HEK293 (cell line): Measurements from ENCODE around the gene USP35.

ENCODE experiments used
- CTCF ChIA-PET: fragments of 350-600 bp; formaldehyde crosslinking; extraction: SDS; loops from one replicate; lab custom pipeline; 2021; ENCODE audit warnings: antibody characterized with exemption; lab: Yijun Ruan, JAX
- POLR2A ChIA-PET: fragments of 300-600 bp; formaldehyde crosslinking; extraction: SDS; loops from one replicate; lab custom pipeline; 2020; ENCODE audit warnings: antibody characterized with exemption, inconsistent platforms; lab: Yijun Ruan, JAX
- H3K27ac ChIP-seq: fragments of 200-500 bp; sonication (Bioruptor generic); 2 replicates; pipeline ENCODE4 v1.5.1; 2014; ENCODE audit warnings: low read depth, low read length, control low read depth, inconsistent platforms; ENCODE audit errors: extremely low read depth
- H3K36me3 ChIP-seq, 2 experiments: fragments of 200-500 bp in 1 of 2; sonication (Bioruptor generic) in 1 of 2; 1 replicate in 1 of 2; 2 replicates in 1 of 2; pipeline ENCODE4 v1.5.1; 2014 to 2017; ENCODE audit warnings: inconsistent platforms in 2 of 2, low read length in 2 of 2; ENCODE audit not compliant: control insufficient read depth in 2 of 2, insufficient read depth in 1 of 2
- H3K4me1 ChIP-seq: fragments of 200-500 bp; sonication (Bioruptor generic); 2 replicates; pipeline ENCODE4 v1.5.1; 2014; ENCODE audit warnings: mild to moderate bottlenecking, low read length, inconsistent platforms; ENCODE audit not compliant: control insufficient read depth, insufficient read depth
- H3K4me3 ChIP-seq: 2 replicates; pipeline ENCODE4 v1.5.1; 2011; ENCODE audit warnings: low read depth, mild to moderate bottlenecking, control low read depth, low read length, moderate library complexity
- H3K9me3 ChIP-seq: fragments of 200-500 bp; sonication (Bioruptor generic); 2 replicates; pipeline ENCODE4 v1.5.1; 2014; ENCODE audit warnings: low read depth, low read length, inconsistent platforms; ENCODE audit not compliant: control insufficient read depth, insufficient read depth
- GLIS1 ChIP-seq: fragments of 450-650 bp; formaldehyde crosslinking; IDR thresholded peaks from 2 replicates; pipeline ENCODE4 v1.5.1; 2016; ENCODE audit warnings: missing biosample characterization, missing genetic modification characterization
- MEIS1 ChIP-seq: sonication (generic); formaldehyde crosslinking; IDR thresholded peaks from 2 replicates; pipeline ENCODE4 v1.8.1; 2022; ENCODE audit warnings: missing genetic modification reagents, mild to moderate bottlenecking, borderline replicate concordance
- MZF1 ChIP-seq: fragments of 450-650 bp; formaldehyde crosslinking; IDR thresholded peaks from 2 replicates; pipeline ENCODE4 v1.5.1; 2017; ENCODE audit warnings: missing biosample characterization, missing genetic modification characterization, borderline replicate concordance
- REST ChIP-seq: fragments of 450-650 bp; formaldehyde crosslinking; IDR thresholded peaks from 2 replicates; pipeline ENCODE4 v1.5.1; 2016; ENCODE audit warnings: missing biosample characterization, missing genetic modification characterization
- ZBTB11 ChIP-seq: fragments of 450-650 bp; formaldehyde crosslinking; conservative IDR thresholded peaks from 2 replicates; pipeline ENCODE4 v1.5.1; 2016; ENCODE audit warnings: low read depth, missing biosample characterization, missing genetic modification characterization
- ZFHX2 ChIP-seq: fragments of 450-650 bp; formaldehyde crosslinking; conservative IDR thresholded peaks from 2 replicates; pipeline ENCODE4 v1.5.1; 2016; ENCODE audit warnings: missing biosample characterization, missing genetic modification characterization
- ZNF10 ChIP-seq: fragments of 450-650 bp; formaldehyde crosslinking; IDR thresholded peaks from 2 replicates; pipeline ENCODE4 v1.5.1; 2017; ENCODE audit warnings: missing biosample characterization, missing genetic modification characterization
- ZNF148 ChIP-seq: fragments of 450-650 bp; formaldehyde crosslinking; IDR thresholded peaks from 2 replicates; pipeline ENCODE4 v1.5.0; 2017; ENCODE audit warnings: missing biosample characterization, missing genetic modification characterization, borderline replicate concordance
- ZNF18 ChIP-seq: fragments of 450-650 bp; formaldehyde crosslinking; IDR thresholded peaks from 2 replicates; pipeline ENCODE4 v1.5.1; 2016; ENCODE audit warnings: missing biosample characterization, missing genetic modification characterization
- ZNF19 ChIP-seq: fragments of 450-650 bp; formaldehyde crosslinking; IDR thresholded peaks from 2 replicates; pipeline ENCODE4; 2016; ENCODE audit warnings: missing biosample characterization, missing genetic modification characterization, low read depth
- ZNF274 ChIP-seq, 2 experiments: fragments of 200-500 bp in 1 of 2; fragments of 450-650 bp in 1 of 2; sonication (Bioruptor generic) in 1 of 2; formaldehyde crosslinking in 1 of 2; IDR thresholded peaks; 2 replicates each; pipeline versions ENCODE4 v1.5.1 to v1.6.1; 2014 to 2016; ENCODE audit warnings: borderline replicate concordance in 1 of 2, inconsistent platforms in 1 of 2, low read length in 1 of 2, missing biosample characterization in 1 of 2, missing genetic modification characterization in 1 of 2
- ZNF302 ChIP-seq: fragments of 450-650 bp; formaldehyde crosslinking; IDR thresholded peaks from 2 replicates; pipeline ENCODE4 v1.5.1; 2016; ENCODE audit warnings: missing biosample characterization, missing genetic modification characterization, low read depth
- ZNF324 ChIP-seq: fragments of 450-650 bp; formaldehyde crosslinking; IDR thresholded peaks from 2 replicates; pipeline ENCODE4 v1.5.1; 2016; ENCODE audit warnings: missing biosample characterization, missing genetic modification characterization
- ZNF426 ChIP-seq: fragments of 450-650 bp; formaldehyde crosslinking; IDR thresholded peaks from 2 replicates; pipeline ENCODE4 v1.5.1; 2017; ENCODE audit warnings: missing biosample characterization, missing genetic modification characterization, mild to moderate bottlenecking, inconsistent platforms, moderate library complexity
- ZNF558 ChIP-seq: fragments of 450-650 bp; formaldehyde crosslinking; IDR thresholded peaks from 2 replicates; pipeline ENCODE4 v1.5.1; 2016; ENCODE audit warnings: missing biosample characterization, missing genetic modification characterization
- ZNF830 ChIP-seq: fragments of 450-650 bp; IDR thresholded peaks from 2 replicates; pipeline ENCODE4 v1.5.0; 2018; ENCODE audit warnings: missing biosample characterization, missing genetic modification characterization, low read depth, mild to moderate bottlenecking, moderate library complexity
- ZSCAN4 ChIP-seq: fragments of 450-650 bp; formaldehyde crosslinking; IDR thresholded peaks from 2 replicates; pipeline ENCODE4 v1.5.1; 2017; ENCODE audit warnings: missing biosample characterization, missing genetic modification characterization
- ZXDB ChIP-seq: fragments of 450-650 bp; formaldehyde crosslinking; IDR thresholded peaks from 2 replicates; pipeline ENCODE4 v1.5.1; 2016; ENCODE audit warnings: missing biosample characterization, missing genetic modification characterization

Gene USP35

GRCh38 chr11:78140392-78141077, 48.2 kb upstream of the USP35 start:
- CTCF ChIA-PET = interaction anchor here (1.2 kb wide), 1 partner anchor 424 kb away, joined by 6 read pairs; no protein-coding TSS in a partner anchor
- Histone ChIP-seq H3K4me3 (no peak overlapping the region; the same call in 1 of the 2 replicates), H3K27ac (no peak overlapping the region), H3K9me3 (no peaks in the 10 kb centered on the region), H3K36me3 (peaks cover 6 to 50% of the 10 kb centered on the region in 2 experiments; a peak in 2 of 3 replicates), H3K4me1 (no peaks in the 10 kb centered on the region)
- POLR2A ChIA-PET = interaction anchor here (1.5 to 1.9 kb wide), 3 partner anchors 11 to 146 kb away, joined by 4 to 18 read pairs (median 8); partner anchors contain the start of gene INTS4
- TF ChIP-seq ZFHX2 (peak; percentile 18; the same call in 1 of the 2 replicates), ZNF10 (tag by site-specific recombination) (no peak)
- TF ChIP-seq, all 188 proteins: peak for 1

GRCh38 chr11:78145511-78146025, 43.2 kb upstream of the USP35 start:
- TF ChIP-seq ZSCAN4 (tag by site-specific recombination) = no peak
- TF ChIP-seq GLIS1 = no peak
- TF ChIP-seq ZNF18 (tag by site-specific recombination) = no peak
- TF ChIP-seq ZNF274 (IDR thresholded peaks at IDR 0.05; ENCODE audit: low read length) = no peak
- no peak for TF ChIP-seq ZNF274 (tag by site-specific recombination; IDR thresholded peaks at IDR 0.05; ENCODE audit: borderline replicate concordance)
- TF ChIP-seq ZNF148 (tag by site-specific recombination) = no peak
- TF ChIP-seq REST (tag by site-specific recombination) = no peak
- no peak for TF ChIP-seq ZNF426 (tag by site-specific recombination)
- no peak for TF ChIP-seq ZXDB (tag by site-specific recombination)
- no peak for TF ChIP-seq ZNF302
- no peak for TF ChIP-seq MZF1
- TF ChIP-seq ZNF324 (tag by site-specific recombination) = no peak
- no peak for TF ChIP-seq ZBTB11 (tag by site-specific recombination)
- no peak for TF ChIP-seq ZNF558 (tag by site-specific recombination)
- TF ChIP-seq ZNF19 (tag by site-specific recombination) = no peak
- TF ChIP-seq MEIS1 = no peak
- no peak for TF ChIP-seq ZNF830 (tag by site-specific recombination)
- ChIA-PET CTCF (no interaction called here), POLR2A (no interaction called here)
- Histone ChIP-seq H3K4me3 (no peak overlapping the region), H3K4me1 (no peaks in the 10 kb centered on the region), H3K27ac (no peak overlapping the region), H3K9me3 (no peaks in the 10 kb centered on the region), H3K36me3 (peaks cover 0 to 28% of the 10 kb centered on the region in 2 experiments; a peak in 1 of 3 replicates)
